Endothelial cell of umbilical vein (primary cell): ENCODE results near the gene GNPAT. TPM values are rescaled to one million over a fixed set of nuclear protein-coding genes. Genes with fewer than 3 reads are reported as not detected.

Experiments used
- BruUV-seq: library from RNA; stranded (reverse); fragments of 400-500 nt; replicated peaks from 2 replicates; lab custom pipeline; 2021; lab: Mats Ljungman, UMichigan
- CTCF ChIA-PET: fragments of 300-600, 350-600 bp; sonication (Branson Sonifier 250); formaldehyde crosslinking; loops from one replicate; lab custom pipeline; 2021; ENCODE audit warnings: antibody characterized with exemption, inconsistent platforms; lab: Charles Lee
- POLR2A ChIA-PET: fragments of 300-600, 350-600 bp; sonication (Branson Sonifier 250); formaldehyde crosslinking; loops from one replicate; lab custom pipeline; 2021; ENCODE audit warnings: antibody characterized with exemption, inconsistent platforms; lab: Charles Lee
- DNase-seq: peaks from one replicate; pipeline ENCODE4 v3.0.0-alpha.2; 2011; ENCODE audit warnings: low read depth, low spot score
- FAIRE-seq: peaks from 2 replicates; lab custom pipeline; 2011; peaks lifted over from hg19 to GRCh38; lab: Jason Lieb, UNC
- H2AFZ ChIP-seq: 2 replicates; pipeline ENCODE4 v1.6.0; 2012; ENCODE audit warnings: low read depth, low read length, control low read depth, inconsistent platforms
- H3K27ac ChIP-seq: 2 replicates; pipeline ENCODE4 v1.5.1; 2011; ENCODE audit warnings: low read depth, mild to moderate bottlenecking, control low read depth, low read length, moderate library complexity; ENCODE audit not compliant: insufficient read depth
- H3K27me3 ChIP-seq, 2 experiments: 2 replicates each; pipeline versions ENCODE4 v1.6.0 to v1.6.1; 2011; ENCODE audit warnings: low read length in 2 of 2, mixed read lengths in 1 of 2; ENCODE audit not compliant: control insufficient read depth in 2 of 2, insufficient read depth in 2 of 2
- H3K36me3 ChIP-seq, 2 experiments: 2 replicates in 1 of 2; 3 replicates in 1 of 2; pipeline ENCODE4 v1.5.1; 2011; ENCODE audit warnings: low read length in 2 of 2, mild to moderate bottlenecking in 1 of 2, moderate library complexity in 1 of 2; ENCODE audit not compliant: control insufficient read depth in 2 of 2, insufficient read depth in 2 of 2; ENCODE audit errors: extremely low read depth in 1 of 2
- H3K4me1 ChIP-seq: 3 replicates; pipeline ENCODE4 v1.5.1; 2011; ENCODE audit warnings: mild to moderate bottlenecking, low read length; ENCODE audit not compliant: control insufficient read depth, insufficient read depth; ENCODE audit errors: extremely low read depth
- H3K4me2 ChIP-seq: 2 replicates; pipeline ENCODE4 v1.6.1; 2011; ENCODE audit warnings: low read length, control low read depth, mixed read lengths; ENCODE audit not compliant: insufficient read depth
- H3K4me3 ChIP-seq, 3 experiments: fragments of 200-600 bp in 1 of 3; sonication (generic), shearing (Covaris generic) in 1 of 3; replicated peaks in 1 of 3; 2 replicates each; pipeline ENCODE4 v1.5.1; 2011 to 2016; ENCODE audit warnings: control low read depth in 3 of 3, low read length in 3 of 3, mild to moderate bottlenecking in 2 of 3, inconsistent platforms in 1 of 3, low read depth in 1 of 3, moderate library complexity in 1 of 3; ENCODE audit not compliant: insufficient read depth in 1 of 3
- H3K79me2 ChIP-seq: 2 replicates; pipeline ENCODE4 v1.6.0; 2012; ENCODE audit warnings: low read length, inconsistent platforms; ENCODE audit not compliant: control insufficient read depth, insufficient read depth
- H3K9ac ChIP-seq: replicated peaks from 2 replicates; pipeline ENCODE3; 2011; ENCODE audit warnings: low read length, control low read depth; ENCODE audit not compliant: insufficient read depth; ENCODE audit errors: extremely low read depth
- H3K9me1 ChIP-seq: replicated peaks from 3 replicates; pipeline ENCODE4 v1.6.0; 2011; ENCODE audit warnings: mild to moderate bottlenecking, low read length; ENCODE audit not compliant: control insufficient read depth, insufficient read depth; ENCODE audit errors: extremely low read depth
- H3K9me3 ChIP-seq: replicated peaks from 2 replicates; pipeline ENCODE4 v1.5.1; 2012; ENCODE audit warnings: low read length, inconsistent platforms; ENCODE audit not compliant: control insufficient read depth, insufficient read depth
- H4K20me1 ChIP-seq: replicated peaks from 2 replicates; pipeline ENCODE3; 2011; ENCODE audit warnings: mild to moderate bottlenecking, low read length; ENCODE audit not compliant: control insufficient read depth, insufficient read depth; ENCODE audit errors: extremely low read depth
- EZH2 ChIP-seq: IDR thresholded peaks from 2 replicates; pipeline ENCODE4 v1.6.1; 2012; ENCODE audit warnings: borderline replicate concordance, low read depth, mild to moderate bottlenecking, moderate library complexity, low read length, inconsistent platforms; ENCODE audit not compliant: severe bottlenecking
- FOS ChIP-seq: IDR thresholded peaks from 2 replicates; pipeline ENCODE4 v1.6.1; 2011; ENCODE audit warnings: mild to moderate bottlenecking, low read length, moderate library complexity, borderline replicate concordance; ENCODE audit not compliant: insufficient read depth
- GATA2 ChIP-seq: IDR thresholded peaks from 2 replicates; pipeline ENCODE4 v1.7.0; 2011; ENCODE audit warnings: low read depth, mild to moderate bottlenecking, moderate library complexity, mixed read lengths, low read length; ENCODE audit not compliant: insufficient read length, insufficient read depth
- JUN ChIP-seq: IDR thresholded peaks from 2 replicates; pipeline ENCODE4 v1.6.1; 2011; ENCODE audit warnings: borderline replicate concordance, low read depth; ENCODE audit not compliant: insufficient read length, insufficient read depth
- MYC ChIP-seq: IDR thresholded peaks from one replicate; pipeline ENCODE4 v1.6.1; 2011; ENCODE audit warnings: mild to moderate bottlenecking, low read depth, low read length
- POLR2A ChIP-seq: IDR thresholded peaks from 2 replicates; pipeline ENCODE4 v1.6.1; 2012; ENCODE audit warnings: low read depth, mild to moderate bottlenecking, control low read depth, low read length
- POLR2AphosphoS5 ChIP-seq: IDR thresholded peaks from 2 replicates; pipeline ENCODE4 v1.6.1; 2012; ENCODE audit warnings: low read depth, mild to moderate bottlenecking, control low read depth, low read length, moderate library complexity; ENCODE audit not compliant: insufficient read depth
- dilution Hi-C: fragments of 300-500 bp; cut with MboI; formaldehyde crosslinking; loops from one replicate; pipeline ENCODE4 v1.15.0; 2019; ENCODE audit warnings: low sequenced_read_pairs; ENCODE audit not compliant: extremely low pct_ligation_motif_present
- intact Hi-C: fragments of 100-400 bp; cut with micrococcal nuclease; formaldehyde crosslinking; loops from one replicate; pipeline ENCODE4 v1.10.0; 2022
- polyA plus RNA-seq, 4 experiments: library from polyadenylated mRNA; depleted of rRNA in 3 of 4; stranded (reverse) in 3 of 4; unstranded in 1 of 4; fragments of >200 nt; gene quantifications; 2 replicates each; pipeline versions ENCODE4 v1.2.1 to v1.2.3, GENCODE V29; 2011 to 2012; ENCODE audit warnings: missing spikeins in 1 of 4
- total RNA-seq: library from RNA; stranded (reverse); gene quantifications from 2 replicates; pipeline ENCODE4 v1.2.3, GENCODE V29; 2021
- TF ChIP-seq, protein P1 (sequence below): IDR thresholded peaks from 2 replicates; pipeline ENCODE4 v1.6.1; 2011; ENCODE audit not compliant: insufficient read depth, insufficient read length
- TF ChIP-seq, protein P2 (sequence below), 2 donors: IDR thresholded peaks; 1 replicate in 1 of 2; 2 replicates in 1 of 2; pipeline ENCODE4 v1.5.1; 2011; ENCODE audit warnings: low read length in 2 of 2, mild to moderate bottlenecking in 2 of 2, moderate library complexity in 2 of 2, control low read depth in 1 of 2, inconsistent platforms in 1 of 2, low read depth in 1 of 2; ENCODE audit not compliant: insufficient read depth in 1 of 2; ENCODE audit errors: extremely low read depth in 1 of 2

GNPAT gene
- total and polyA plus RNA-seq, 2 donors (not counting 3 experiments of a cell fraction or from before 2014, with no cell fraction given): 18.9 to 51.4 TPM

DNA sequence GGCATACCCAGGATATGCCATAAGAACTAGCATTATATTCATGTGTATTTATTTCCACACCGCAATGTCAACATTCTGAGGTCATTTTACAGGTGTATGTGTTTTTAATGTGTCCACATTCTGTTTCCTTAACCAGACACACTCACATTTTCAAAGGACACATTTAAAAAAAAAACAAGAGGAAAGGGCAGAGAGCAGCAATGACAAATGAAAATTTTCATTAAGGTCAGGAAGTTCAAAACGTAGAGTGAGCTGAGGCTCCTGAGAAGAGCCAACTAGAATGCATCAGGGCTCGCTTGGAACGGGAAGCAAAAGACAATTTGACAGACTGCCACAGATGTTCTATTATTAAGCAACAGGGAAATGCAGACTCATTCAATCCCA, 4.8 kb upstream of the GNPAT start:
- no TSS peak for BruUV-seq
- Histone ChIP-seq H3K36me3 (peaks cover 0 to 4% of the 10 kb centered on the region in 2 experiments), H3K27ac (no peak overlapping the region), H3K4me2 (no peak overlapping the region), H3K27me3 (no peaks in the 10 kb centered on the region), H3K9me3 (no peaks in the 10 kb centered on the region), H3K4me1 (peaks cover 11% of the 10 kb centered on the region), H3K4me3 (no peak overlapping the region), H3K79me2 (peaks cover 10% of the 10 kb centered on the region), H4K20me1 (no peaks in the 10 kb centered on the region), H3K9ac (no peak overlapping the region), H2AFZ (no peak overlapping the region), H3K9me1 (no peaks in the 10 kb centered on the region)
- DNase-seq (no peak), FAIRE-seq (no peak)
- dilution Hi-C loops: no loop called here
- intact Hi-C loops: no loop called here
- POLR2A ChIA-PET: no interaction called here
- CTCF ChIA-PET: no interaction called here
- TF ChIP-seq JUN: no peak
- TF ChIP-seq, protein P1, sequence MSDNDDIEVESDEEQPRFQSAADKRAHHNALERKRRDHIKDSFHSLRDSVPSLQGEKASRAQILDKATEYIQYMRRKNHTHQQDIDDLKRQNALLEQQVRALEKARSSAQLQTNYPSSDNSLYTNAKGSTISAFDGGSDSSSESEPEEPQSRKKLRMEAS: no peak
- no peak for TF ChIP-seq GATA2
- no peak for TF ChIP-seq POLR2AphosphoS5
- TF ChIP-seq MYC: no peak
- no peak for TF ChIP-seq FOS
- TF ChIP-seq EZH2: no peak
- TF ChIP-seq, protein P2, sequence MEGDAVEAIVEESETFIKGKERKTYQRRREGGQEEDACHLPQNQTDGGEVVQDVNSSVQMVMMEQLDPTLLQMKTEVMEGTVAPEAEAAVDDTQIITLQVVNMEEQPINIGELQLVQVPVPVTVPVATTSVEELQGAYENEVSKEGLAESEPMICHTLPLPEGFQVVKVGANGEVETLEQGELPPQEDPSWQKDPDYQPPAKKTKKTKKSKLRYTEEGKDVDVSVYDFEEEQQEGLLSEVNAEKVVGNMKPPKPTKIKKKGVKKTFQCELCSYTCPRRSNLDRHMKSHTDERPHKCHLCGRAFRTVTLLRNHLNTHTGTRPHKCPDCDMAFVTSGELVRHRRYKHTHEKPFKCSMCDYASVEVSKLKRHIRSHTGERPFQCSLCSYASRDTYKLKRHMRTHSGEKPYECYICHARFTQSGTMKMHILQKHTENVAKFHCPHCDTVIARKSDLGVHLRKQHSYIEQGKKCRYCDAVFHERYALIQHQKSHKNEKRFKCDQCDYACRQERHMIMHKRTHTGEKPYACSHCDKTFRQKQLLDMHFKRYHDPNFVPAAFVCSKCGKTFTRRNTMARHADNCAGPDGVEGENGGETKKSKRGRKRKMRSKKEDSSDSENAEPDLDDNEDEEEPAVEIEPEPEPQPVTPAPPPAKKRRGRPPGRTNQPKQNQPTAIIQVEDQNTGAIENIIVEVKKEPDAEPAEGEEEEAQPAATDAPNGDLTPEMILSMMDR (IDR thresholded peaks at IDR 0.05; ENCODE audit: extremely low read depth in 1 of 2, insufficient read depth in 1 of 2, low read depth in 1 of 2, low read length in 2 of 2): no peak
- TF ChIP-seq POLR2A: no peak
